NOMO-1 treated with DMSO at 0.1 percent for 48 hours (cell line): ENCODE data around the gene RFESD.

Experiments used
- DNase-seq: peaks from one replicate; lab custom pipeline; 2025; ENCODE audit not compliant: unreplicated experiment; lab: John Stamatoyannopoulos, UW

Gene RFESD

GRCh38 chr5:95646569-95647431 is at the start of gene RFESD:
RFESD (plus strand) TSS chr5:95646777; CDS start chr5:95652272, 5,495 bp downstream.
- peak; percentile 94 for DNase-seq

GRCh38 chr5:95599252-95599651 is 47.3 kb upstream of the RFESD start:
- no peak for DNase-seq

GRCh38 chr5:95600557-95600956 is 46.0 kb upstream of the RFESD start:
- no peak for DNase-seq

- DNase-seq, result no peak
Observed at GRCh38 chr5:95605786-95606185, 40.8 kb upstream of the RFESD start.

GRCh38 chr5:95606419-95606818 is 40.2 kb upstream of the RFESD start:
- DNase-seq, result no peak

- DNase-seq, result no peak
Observed at GRCh38 chr5:95609711-95610110, 36.9 kb upstream of the RFESD start.

GRCh38 chr5:95610546-95610945 is 36.0 kb upstream of the RFESD start:
- DNase-seq, result no peak

- no peak for DNase-seq
Observed at GRCh38 chr5:95611396-95611795, 35.2 kb upstream of the RFESD start.

- DNase-seq, result no peak
Observed at GRCh38 chr5:95613514-95613913, 33.1 kb upstream of the RFESD start.

GRCh38 chr5:95615164-95615467 is 31.5 kb upstream of the RFESD start:
- no peak for DNase-seq

- DNase-seq, result no peak
Observed at GRCh38 chr5:95617057-95617456, 29.5 kb upstream of the RFESD start.

GRCh38 chr5:95619096-95619495 is 27.5 kb upstream of the RFESD start:
- DNase-seq, result no peak

GRCh38 chr5:95619514-95620029 is 27.0 kb upstream of the RFESD start:
- DNase-seq, result peak; percentile 9

GRCh38 chr5:95620030-95620869 is 26.3 kb upstream of the RFESD start, which contains the start of gene GPR150:
GPR150 (plus strand) TSS chr5:95620087; CDS start chr5:95620276, 189 bp downstream.
- peak; percentile 55 for DNase-seq

GRCh38 chr5:95620870-95621838 is 25.4 kb upstream of the RFESD start:
- peak; percentile 46 for DNase-seq

GRCh38 chr5:95621839-95622629 is 24.5 kb upstream of the RFESD start:
- peak; percentile 52 for DNase-seq

- no peak for DNase-seq
Observed at GRCh38 chr5:95623706-95624105, 22.9 kb upstream of the RFESD start.

GRCh38 chr5:95624368-95624767 is 22.2 kb upstream of the RFESD start:
- DNase-seq, result no peak

GRCh38 chr5:95626701-95627100 is 19.9 kb upstream of the RFESD start:
- no peak for DNase-seq
